NCI-H2029 (cell line): ENCODE measurements around the gene PRDX1.

ENCODE experiments used
- DNase-seq: peaks from one replicate; lab custom pipeline; 2025; lab: John Stamatoyannopoulos, UW

Gene PRDX1

DNA sequence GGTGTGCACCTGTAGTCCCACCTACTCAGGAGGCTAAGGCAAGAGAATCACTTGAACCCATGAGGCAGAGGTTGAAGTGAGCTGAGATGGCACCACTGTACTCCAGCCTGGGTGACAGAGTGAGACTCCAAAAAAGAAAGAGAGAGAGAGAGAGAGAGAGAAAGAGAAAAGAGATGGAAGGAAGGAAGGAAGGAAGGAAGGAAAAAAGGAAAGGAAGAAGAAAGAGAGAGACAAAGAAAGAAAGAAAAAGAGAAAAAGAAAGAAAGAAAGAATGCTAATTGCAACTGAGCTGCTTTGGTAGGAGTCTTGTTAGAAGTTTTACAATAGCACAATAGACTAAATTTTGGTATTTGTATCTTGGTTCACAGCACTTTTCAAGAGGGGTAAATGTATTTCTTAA lies 56.4 kb downstream of the PRDX1 start:
- DNase-seq = no peak
